Kidney (tissue), 14 donors: ENCODE data around the gene INPP5D. TPM values are rescaled to one million over a fixed set of nuclear protein-coding genes. Genes with fewer than 3 reads are reported as not detected.

ENCODE experiments used
- DNase-seq, 5 donors: peaks; one replicate each; pipeline ENCODE4 v3.0.0-alpha.2; 2013 to 2020
- FAIRE-seq: peaks from 2 replicates; lab custom pipeline; 2012; peaks lifted over from hg19 to GRCh38; lab: Jason Lieb, UNC
- H3K27ac ChIP-seq, 2 donors: one replicate each; pipeline ENCODE4 v1.7.0; 2013; ENCODE audit warnings: low read depth in 2 of 2, low read length in 2 of 2, inconsistent platforms in 1 of 2
- H3K27me3 ChIP-seq: one replicate; pipeline ENCODE4 v1.7.1; 2013; ENCODE audit warnings: low read length, inconsistent platforms; ENCODE audit not compliant: control insufficient read depth, insufficient read depth
- H3K36me3 ChIP-seq, 3 donors: one replicate each; pipeline versions ENCODE4 v1.7.0 to v1.7.1; 2013; ENCODE audit warnings: low read length in 3 of 3, control low read depth in 1 of 3, inconsistent platforms in 1 of 3; ENCODE audit not compliant: insufficient read depth in 3 of 3, control insufficient read depth in 2 of 3
- H3K4me1 ChIP-seq, 3 donors: one replicate each; pipeline versions ENCODE4 v1.7.0 to v1.7.1; 2013; ENCODE audit warnings: low read length in 3 of 3, inconsistent platforms in 1 of 3, low read depth in 1 of 3; ENCODE audit not compliant: control insufficient read depth in 2 of 3, insufficient read depth in 2 of 3
- H3K4me3 ChIP-seq, 3 donors: one replicate each; pipeline versions ENCODE4 v1.7.0 to v1.8.1; 2013; ENCODE audit warnings: low read length in 3 of 3, control low read depth in 1 of 3, inconsistent platforms in 1 of 3
- H3K9ac ChIP-seq, 3 donors: one replicate each; pipeline versions ENCODE4 v1.7.0 to v1.7.1; 2013; ENCODE audit warnings: low read length in 3 of 3, control low read depth in 1 of 3, inconsistent platforms in 1 of 3
- H3K9me3 ChIP-seq, 3 donors: one replicate each; pipeline versions ENCODE4 v1.7.0 to v1.7.1; 2013; ENCODE audit warnings: low read length in 3 of 3, control low read depth in 1 of 3, inconsistent platforms in 1 of 3; ENCODE audit not compliant: control insufficient read depth in 2 of 3, insufficient read depth in 1 of 3
- CTCF ChIP-seq: IDR thresholded peaks from 3 replicates; pipeline ENCODE4 v1.5.1; 2012; ENCODE audit warnings: mild to moderate bottlenecking, moderate library complexity, borderline replicate concordance; ENCODE audit not compliant: insufficient read depth; ENCODE audit errors: extremely low read depth
- intact Hi-C: fragments of 100-400 bp; cut with DNase I; formaldehyde crosslinking; loops from one replicate; pipeline ENCODE4 v1.11.1; 2022
- polyA plus RNA-seq: library from polyadenylated mRNA; stranded (reverse); fragments of 350-450 nt; fragmentation: Illumina TruSeq; extraction: RNeasy Lipid Tissue Mini Kit (QIAGEN cat#74804); gene quantifications from one replicate; pipeline ENCODE4 v1.2.3, GENCODE V29; 2014; ENCODE audit warnings: low read depth, low replicate concordance; ENCODE audit not compliant: insufficient read depth
- total RNA-seq: library from RNA; stranded (reverse); fragmentation: NEBNext Ultra II Directional; extraction: Animal tissue kit (Norgen Biotek cat#: 25700); gene quantifications from one replicate; pipeline ENCODE4 v1.2.1, GENCODE V29; 2021
- donor health status: control.
- donor health status: control.
- donor health status: control.
- donor health status: control.
- donor health status: control.
- donor health status: DM: yes; HTN: yes; CAD: no.
- donor health status: Normal renal cell carcinoma (clear cell type).

The INPP5D gene
- total and polyA plus RNA-seq, 2 donors from 2014 or later, result 2.6 to 29.6 TPM

- no peak overlapping the region for H3K9ac ChIP-seq
- H3K27me3 ChIP-seq, result no peaks in the 10 kb centered on the region
- H3K4me1 ChIP-seq, result no peaks in the 10 kb centered on the region
- intact Hi-C loops, result no loop called here
- no peak overlapping the region for H3K4me3 ChIP-seq
- H3K36me3 ChIP-seq, result no peaks in the 10 kb centered on the region
- H3K27ac ChIP-seq, result no peak overlapping the region
- DNase-seq (no peak), FAIRE-seq (no peak)
- peaks cover 0 to 6% (median 0%) of the 10 kb centered on the region in 3 donors for H3K9me3 ChIP-seq
- TF ChIP-seq CTCF, result no peak
Measured at GRCh38 chr2:233040571-233040970, 19.6 kb upstream of the INPP5D start.

GRCh38 chr2:233041722-233042323 lies 18.3 kb upstream of the INPP5D start:
- H3K27ac ChIP-seq, result no peak overlapping the region
- FAIRE-seq, result no peak
- intact Hi-C loops, result no loop called here
- no peaks in the 10 kb centered on the region for H3K4me1 ChIP-seq
- H3K9me3 ChIP-seq, result no peaks in the 10 kb centered on the region
- H3K36me3 ChIP-seq, result no peaks in the 10 kb centered on the region
- no peak for DNase-seq
- H3K4me3 ChIP-seq, result no peak overlapping the region
- H3K27me3 ChIP-seq, result no peaks in the 10 kb centered on the region
- no peak overlapping the region for H3K9ac ChIP-seq
- TF ChIP-seq CTCF, result no peak

GRCh38 chr2:233042549-233042948 lies 17.6 kb upstream of the INPP5D start:
- intact Hi-C loops, result no loop called here
- Histone ChIP-seq H3K9me3 (no peaks in the 10 kb centered on the region), H3K27ac (no peak overlapping the region), H3K27me3 (no peaks in the 10 kb centered on the region), H3K9ac (no peak overlapping the region), H3K4me3 (no peak overlapping the region), H3K4me1 (no peaks in the 10 kb centered on the region), H3K36me3 (no peaks in the 10 kb centered on the region)
- FAIRE-seq (no peak), DNase-seq (no peak)
- no peak for TF ChIP-seq CTCF
